Measurements from ENCODE around the gene ARRB1. TPM values are rescaled to one million over a fixed set of nuclear protein-coding genes. Genes with fewer than 3 reads are reported as not detected.

ARRB1 gene
- total RNA-seq, 1 donor from 2014 or later, result 8.8 TPM

GRCh38 chr11:75254326-75254725 lies 97.1 kb downstream of the ARRB1 start:
- no peak for DNase-seq (ENCODE audit: low read depth)
- Histone ChIP-seq H3K36me3 (ENCODE audit: control insufficient read depth, insufficient read depth, low read length) (no peaks in the 10 kb centered on the region), H3K27me3 (ENCODE audit: control insufficient read depth, insufficient read depth, low read length) (peaks cover 9% of the 10 kb centered on the region), H3K4me3 (ENCODE audit: low read depth, low read length) (no peak overlapping the region)
- TF ChIP-seq CTCF (IDR thresholded peaks at IDR 0.05; ENCODE audit: insufficient read depth, low read length, poor library complexity, severe bottlenecking), result no peak

DNA sequence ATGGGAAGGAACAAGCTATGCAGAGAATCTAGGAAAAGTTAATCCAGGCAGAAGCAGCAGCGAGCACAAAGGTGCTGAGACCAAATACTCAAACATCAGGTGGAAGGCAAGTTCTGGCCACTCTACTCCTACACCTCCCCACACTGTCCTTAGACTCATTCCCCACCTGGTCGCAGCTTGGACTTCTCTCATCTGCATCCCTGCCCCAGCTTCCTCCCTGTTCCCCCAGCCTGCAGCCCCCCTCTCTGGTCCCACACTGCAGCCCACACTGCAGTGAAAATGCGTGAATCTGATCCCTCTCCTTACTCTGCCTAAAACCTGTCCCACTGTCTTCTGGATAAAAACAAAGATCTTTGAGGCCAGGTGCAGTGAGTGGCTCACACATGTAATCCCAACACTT lies 101.8 kb downstream of the ARRB1 start:
- no peak for DNase-seq (ENCODE audit: low read depth)
- Histone ChIP-seq H3K36me3 (ENCODE audit: control insufficient read depth, insufficient read depth, low read length) (no peaks in the 10 kb centered on the region), H3K27me3 (ENCODE audit: control insufficient read depth, insufficient read depth, low read length) (peaks cover 31% of the 10 kb centered on the region), H3K4me3 (ENCODE audit: low read depth, low read length) (no peak overlapping the region)
- TF ChIP-seq CTCF (IDR thresholded peaks at IDR 0.05; ENCODE audit: insufficient read depth, low read length, poor library complexity, severe bottlenecking), result no peak

GRCh38 chr11:75248924-75249256 lies 102.6 kb downstream of the ARRB1 start:
- DNase-seq (ENCODE audit: low read depth), result no peak
- no peaks in the 10 kb centered on the region for H3K36me3 ChIP-seq (ENCODE audit: control insufficient read depth, insufficient read depth, low read length)
- no peak for TF ChIP-seq CTCF (IDR thresholded peaks at IDR 0.05; ENCODE audit: insufficient read depth, low read length, poor library complexity, severe bottlenecking)
- no peak overlapping the region for H3K4me3 ChIP-seq (ENCODE audit: low read depth, low read length)
- peaks cover 38% of the 10 kb centered on the region for H3K27me3 ChIP-seq (ENCODE audit: control insufficient read depth, insufficient read depth, low read length)

- Histone ChIP-seq H3K4me3 (ENCODE audit: low read depth, low read length) (no peak overlapping the region), H3K36me3 (ENCODE audit: control insufficient read depth, insufficient read depth, low read length) (no peaks in the 10 kb centered on the region), H3K27me3 (ENCODE audit: control insufficient read depth, insufficient read depth, low read length) (peaks cover 57% of the 10 kb centered on the region)
- no peak for DNase-seq (ENCODE audit: low read depth)
- TF ChIP-seq CTCF (IDR thresholded peaks at IDR 0.05; ENCODE audit: insufficient read depth, low read length, poor library complexity, severe bottlenecking), result no peak
These were observed 104.7 kb downstream of the ARRB1 start for GRCh38 chr11:75246671-75247350.

- no peak overlapping the region for H3K4me3 ChIP-seq (ENCODE audit: low read depth, low read length)
- peaks cover 58% of the 10 kb centered on the region for H3K27me3 ChIP-seq (ENCODE audit: control insufficient read depth, insufficient read depth, low read length)
- DNase-seq (ENCODE audit: low read depth), result no peak
- H3K36me3 ChIP-seq (ENCODE audit: control insufficient read depth, insufficient read depth, low read length), result no peaks in the 10 kb centered on the region
- no peak for TF ChIP-seq CTCF (IDR thresholded peaks at IDR 0.05; ENCODE audit: insufficient read depth, low read length, poor library complexity, severe bottlenecking)
These were observed 105.3 kb downstream of the ARRB1 start for GRCh38 chr11:75246006-75246670.
